HFFc6 (cell line): ENCODE data around the gene RGS3. TPM values are rescaled to one million over a fixed set of nuclear protein-coding genes. Genes with fewer than 3 reads are reported as not detected.

Experiments
- DNase-seq: peaks from one replicate; pipeline ENCODE4 v3.0.0-alpha.2; 2018
- H3K27ac Mint-ChIP-seq: 2 replicates; pipeline ENCODE4 v1.8.0; 2020; ENCODE audit warnings: mild to moderate bottlenecking, mixed read lengths
- H3K27me3 Mint-ChIP-seq: 2 replicates; pipeline ENCODE4 v1.8.0; 2021; ENCODE audit warnings: mild to moderate bottlenecking, moderate library complexity, mixed read lengths; ENCODE audit not compliant: insufficient read depth
- H3K36me3 Mint-ChIP-seq: 2 replicates; pipeline ENCODE4 v1.8.0; 2021; ENCODE audit warnings: low read depth, mixed read lengths
- H3K4me1 Mint-ChIP-seq: 2 replicates; pipeline ENCODE4 v1.8.0; 2020; ENCODE audit warnings: low read depth, mixed read lengths
- H3K4me3 Mint-ChIP-seq: 2 replicates; pipeline ENCODE4 v1.8.0; 2020; ENCODE audit warnings: mild to moderate bottlenecking, moderate library complexity, mixed read lengths
- H3K9me3 Mint-ChIP-seq: 2 replicates; pipeline ENCODE4 v1.8.0; 2020; ENCODE audit warnings: mild to moderate bottlenecking, mixed read lengths
- total RNA-seq, 6 experiments: library from RNA; stranded (reverse); fragmentation: NEBNext Ultra II Directional; extraction: Animal tissue kit (Norgen Biotek cat#: 25700); gene quantifications; 2 replicates in 1 of 6; 3 replicates in 5 of 6; pipeline ENCODE4 v1.2.3, GENCODE V29; 2021
- TF ChIP-seq, protein P1 (sequence below): fragments of 200-600 bp; sonication (generic); IDR thresholded peaks from 2 replicates; pipeline ENCODE4 v1.5.0; 2021; ENCODE audit warnings: antibody characterized with exemption, mild to moderate bottlenecking

Gene RGS3
- total RNA-seq, 6 experiments from 2014 or later, result 49.7 to 57.0 (median 52.5) TPM

- Mint-ChIP-seq H3K27ac (no peak overlapping the region), H3K4me3 (no peak overlapping the region), H3K27me3 (peaks cover 10% of the 10 kb centered on the region), H3K36me3 (peaks cover 11% of the 10 kb centered on the region; the same call in 1 of the 2 replicates), H3K4me1 (peaks cover 7% of the 10 kb centered on the region; the same call in 1 of the 2 replicates), H3K9me3 (no peaks in the 10 kb centered on the region; the same call in 1 of the 2 replicates)
- DNase-seq, result no peak
- TF ChIP-seq, protein P1, sequence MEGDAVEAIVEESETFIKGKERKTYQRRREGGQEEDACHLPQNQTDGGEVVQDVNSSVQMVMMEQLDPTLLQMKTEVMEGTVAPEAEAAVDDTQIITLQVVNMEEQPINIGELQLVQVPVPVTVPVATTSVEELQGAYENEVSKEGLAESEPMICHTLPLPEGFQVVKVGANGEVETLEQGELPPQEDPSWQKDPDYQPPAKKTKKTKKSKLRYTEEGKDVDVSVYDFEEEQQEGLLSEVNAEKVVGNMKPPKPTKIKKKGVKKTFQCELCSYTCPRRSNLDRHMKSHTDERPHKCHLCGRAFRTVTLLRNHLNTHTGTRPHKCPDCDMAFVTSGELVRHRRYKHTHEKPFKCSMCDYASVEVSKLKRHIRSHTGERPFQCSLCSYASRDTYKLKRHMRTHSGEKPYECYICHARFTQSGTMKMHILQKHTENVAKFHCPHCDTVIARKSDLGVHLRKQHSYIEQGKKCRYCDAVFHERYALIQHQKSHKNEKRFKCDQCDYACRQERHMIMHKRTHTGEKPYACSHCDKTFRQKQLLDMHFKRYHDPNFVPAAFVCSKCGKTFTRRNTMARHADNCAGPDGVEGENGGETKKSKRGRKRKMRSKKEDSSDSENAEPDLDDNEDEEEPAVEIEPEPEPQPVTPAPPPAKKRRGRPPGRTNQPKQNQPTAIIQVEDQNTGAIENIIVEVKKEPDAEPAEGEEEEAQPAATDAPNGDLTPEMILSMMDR, result no peak
Measured at GRCh38 chr9:113465599-113466140, 2.1 kb downstream of the RGS3 start.

- peaks cover 17% of the 10 kb centered on the region for H3K4me1 Mint-ChIP-seq
- TF ChIP-seq, protein P1, result no peak
- H3K27me3 Mint-ChIP-seq, result peaks cover 6% of the 10 kb centered on the region
- no peak overlapping the region for H3K4me3 Mint-ChIP-seq
- no peak overlapping the region for H3K27ac Mint-ChIP-seq
- no peaks in the 10 kb centered on the region; the same call in 1 of the 2 replicates for H3K9me3 Mint-ChIP-seq
- DNase-seq, result no peak
- H3K36me3 Mint-ChIP-seq, result peaks cover 11% of the 10 kb centered on the region; the same call in 1 of the 2 replicates
Measured at GRCh38 chr9:113467183-113467582, 3.7 kb downstream of the RGS3 start.

DNA sequence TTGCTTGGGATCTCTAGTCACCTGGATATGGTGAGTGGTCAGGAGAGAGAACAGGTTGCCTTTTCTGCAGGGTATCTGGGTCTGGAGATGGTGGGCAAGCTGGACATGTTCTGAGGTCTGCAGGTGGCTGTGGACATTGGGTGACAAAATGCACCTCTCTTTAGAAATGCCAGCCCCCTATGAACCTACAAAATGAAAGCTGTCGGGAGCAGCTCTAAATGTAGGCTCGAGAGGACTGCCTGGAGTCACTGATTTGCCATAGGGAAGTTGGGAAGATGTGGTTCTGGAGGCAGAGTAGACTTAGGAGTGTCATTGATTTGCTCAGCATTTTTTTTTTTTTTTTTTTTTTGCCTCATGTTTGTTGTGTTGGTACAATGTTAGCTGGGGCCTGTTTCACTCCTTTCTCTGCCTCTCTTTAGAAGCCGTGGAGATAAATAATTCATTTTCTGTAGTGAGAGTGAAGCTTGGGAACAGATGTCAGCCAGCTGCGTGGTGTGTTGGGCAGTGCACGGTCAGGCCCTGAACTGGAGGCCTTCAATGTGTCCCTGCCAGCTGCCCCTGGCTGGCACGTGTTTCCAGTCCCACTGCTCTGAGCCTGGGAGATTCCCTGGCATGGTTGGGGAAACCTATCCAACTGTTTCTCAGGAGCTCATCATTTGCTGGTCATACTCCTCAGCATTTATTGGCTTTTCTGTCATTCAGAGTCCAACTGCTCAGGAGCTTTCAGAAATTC is 5.4 kb downstream of the RGS3 start:
- DNase-seq, result no peak
- H3K4me1 Mint-ChIP-seq, result peaks cover 17% of the 10 kb centered on the region
- peaks cover 11% of the 10 kb centered on the region; the same call in 1 of the 2 replicates for H3K36me3 Mint-ChIP-seq
- H3K9me3 Mint-ChIP-seq, result no peaks in the 10 kb centered on the region; the same call in 1 of the 2 replicates
- H3K27me3 Mint-ChIP-seq, result peaks cover 6% of the 10 kb centered on the region
- no peak overlapping the region for H3K27ac Mint-ChIP-seq
- H3K4me3 Mint-ChIP-seq, result no peak overlapping the region
- TF ChIP-seq, protein P1, result no peak

- H3K4me3 Mint-ChIP-seq, result no peak overlapping the region
- H3K27me3 Mint-ChIP-seq, result peaks cover 7% of the 10 kb centered on the region
- H3K27ac Mint-ChIP-seq, result no peak overlapping the region
- H3K9me3 Mint-ChIP-seq, result no peaks in the 10 kb centered on the region; the same call in 1 of the 2 replicates
- peaks cover 10% of the 10 kb centered on the region for H3K4me1 Mint-ChIP-seq
- no peak for DNase-seq
- H3K36me3 Mint-ChIP-seq, result peaks cover 11% of the 10 kb centered on the region; the same call in 1 of the 2 replicates
- TF ChIP-seq, protein P1, result no peak
Measured at GRCh38 chr9:113471143-113471542, 7.6 kb downstream of the RGS3 start.

- DNase-seq, result no peak
- TF ChIP-seq, protein P1, result no peak
- peaks cover 10% of the 10 kb centered on the region for H3K4me1 Mint-ChIP-seq
- H3K27me3 Mint-ChIP-seq, result peaks cover 7% of the 10 kb centered on the region
- H3K36me3 Mint-ChIP-seq, result peaks cover 11% of the 10 kb centered on the region; the same call in 1 of the 2 replicates
- no peak overlapping the region for H3K4me3 Mint-ChIP-seq
- no peak overlapping the region for H3K27ac Mint-ChIP-seq
- H3K9me3 Mint-ChIP-seq, result no peaks in the 10 kb centered on the region; the same call in 1 of the 2 replicates
Measured at GRCh38 chr9:113471566-113471965, 8.0 kb downstream of the RGS3 start.
